ENCODE results near the gene SH3RF3.
"Not testable (repeated sequence)": the region's sequence is repeated elsewhere in the genome, so short reads cannot be mapped to it uniquely, and the experiment has no call there.

The SH3RF3 gene

GRCh38 chr2:109204412-109204811 is 75.4 kb downstream of the SH3RF3 start:
- no peak for DNase-seq

- DNase-seq = no peak
These were observed 76.4 kb downstream of the SH3RF3 start for GRCh38 chr2:109205447-109205846.

GRCh38 chr2:109206569-109207146 is 77.7 kb downstream of the SH3RF3 start:
- no peak for DNase-seq

- DNase-seq = no peak
These were observed 78.2 kb downstream of the SH3RF3 start for GRCh38 chr2:109207176-109207575.

GRCh38 chr2:109208071-109208950 is 79.3 kb downstream of the SH3RF3 start:
- no peak for DNase-seq

GRCh38 chr2:109208951-109209335 is 79.9 kb downstream of the SH3RF3 start:
- DNase-seq = no peak

GRCh38 chr2:109209412-109209811 is 80.4 kb downstream of the SH3RF3 start:
- DNase-seq = no peak

GRCh38 chr2:109209941-109210340 is 80.9 kb downstream of the SH3RF3 start:
- no peak for DNase-seq

- DNase-seq = no peak
These were observed 81.6 kb downstream of the SH3RF3 start for GRCh38 chr2:109210431-109211200.

GRCh38 chr2:109211315-109211714 is 82.3 kb downstream of the SH3RF3 start:
- no peak for DNase-seq

- no peak for DNase-seq
These were observed 84.0 kb downstream of the SH3RF3 start for GRCh38 chr2:109212836-109213563.

- no peak for DNase-seq
These were observed 84.8 kb downstream of the SH3RF3 start for GRCh38 chr2:109213646-109214433.

- no peak for DNase-seq
These were observed 85.8 kb downstream of the SH3RF3 start for GRCh38 chr2:109214651-109215371.

GRCh38 chr2:109215866-109216265 is 86.9 kb downstream of the SH3RF3 start:
- no peak for DNase-seq

GRCh38 chr2:109216332-109216731 is 87.3 kb downstream of the SH3RF3 start:
- DNase-seq = no peak

- no peak for DNase-seq
These were observed 88.5 kb downstream of the SH3RF3 start for GRCh38 chr2:109217362-109218086.

GRCh38 chr2:109218087-109218791 is 89.2 kb downstream of the SH3RF3 start:
- no peak for DNase-seq

- no peak for DNase-seq
These were observed 89.8 kb downstream of the SH3RF3 start for GRCh38 chr2:109218792-109219126.

GRCh38 chr2:109220860-109221259 is 91.9 kb downstream of the SH3RF3 start:
- no peak for DNase-seq

- not testable (repeated sequence) for DNase-seq
These were observed 92.3 kb downstream of the SH3RF3 start for GRCh38 chr2:109221316-109221715.

Measured in NCI-H524 (cell line).